Tibial artery (tissue), 4 donors: ENCODE data around the gene MIS18A.
"Not testable (repeated sequence)": the region's sequence is repeated elsewhere in the genome, so short reads cannot be mapped to it uniquely, and the experiment has no call there.

Source experiments
- DNase-seq, 2 donors: peaks; one replicate each; pipeline ENCODE4 v3.0.0-alpha.2; 2019
- H3K27ac ChIP-seq, 2 donors: fragments of 200-600 bp; sonication (generic) in 1 of 2; 1 replicate in 1 of 2; 2 replicates in 1 of 2; pipeline ENCODE4 v1.5.1; 2018 to 2019; ENCODE audit warnings: mild to moderate bottlenecking in 1 of 2
- H3K27me3 ChIP-seq, 2 donors: fragments of 200-600 bp; sonication (generic) in 1 of 2; one replicate each; pipeline versions ENCODE4 v1.5.1 to v1.6.0; 2016 to 2019
- H3K36me3 ChIP-seq, 3 donors: fragments of 200-600 bp; sonication (generic) in 2 of 3; one replicate each; pipeline ENCODE4 v1.5.1; 2016 to 2019; ENCODE audit warnings: mild to moderate bottlenecking in 2 of 3
- H3K4me1 ChIP-seq, 4 donors: fragments of 200-600 bp; sonication (generic) in 2 of 4; 1 replicate in 3 of 4; 2 replicates in 1 of 4; pipeline ENCODE4 v1.5.1; 2016 to 2019
- H3K4me3 ChIP-seq, 2 donors: fragments of 200-600 bp; sonication (generic) in 1 of 2; 1 replicate in 1 of 2; 2 replicates in 1 of 2; pipeline ENCODE4 v1.5.1; 2018 to 2019; ENCODE audit warnings: mild to moderate bottlenecking in 2 of 2
- H3K9me3 ChIP-seq, 3 donors: fragments of 200-600 bp; sonication (generic) in 1 of 3; one replicate each; pipeline ENCODE4 v1.5.1; 2016 to 2019
- intact Hi-C: fragments of 100-400 bp; cut with DNase I; formaldehyde crosslinking; loops from one replicate; pipeline ENCODE4 v1.15.0; 2023; ENCODE audit warnings: low total_unique reads
- TF ChIP-seq, protein P1 (sequence below), 2 experiments: fragments of 200-600 bp in 1 of 2; fragments of 450-650 bp in 1 of 2; IDR thresholded peaks; one replicate each; pipeline ENCODE4 v1.5.1; 2017 to 2019; ENCODE audit warnings: antibody characterized with exemption in 2 of 2, mild to moderate bottlenecking in 1 of 2, moderate library complexity in 1 of 2

Gene MIS18A

GRCh38 chr21:32279377-32279680 lies 480 bp upstream of the MIS18A start:
- H3K36me3 ChIP-seq = no peaks in the 10 kb centered on the region
- intact Hi-C loops = loop anchor here (10.0 kb wide), 1 partner anchor 545 kb away; the partner anchor contains the start of gene SCAF4
- no peaks in the 10 kb centered on the region for H3K27me3 ChIP-seq
- DNase-seq = no peak
- TF ChIP-seq, protein P1, sequence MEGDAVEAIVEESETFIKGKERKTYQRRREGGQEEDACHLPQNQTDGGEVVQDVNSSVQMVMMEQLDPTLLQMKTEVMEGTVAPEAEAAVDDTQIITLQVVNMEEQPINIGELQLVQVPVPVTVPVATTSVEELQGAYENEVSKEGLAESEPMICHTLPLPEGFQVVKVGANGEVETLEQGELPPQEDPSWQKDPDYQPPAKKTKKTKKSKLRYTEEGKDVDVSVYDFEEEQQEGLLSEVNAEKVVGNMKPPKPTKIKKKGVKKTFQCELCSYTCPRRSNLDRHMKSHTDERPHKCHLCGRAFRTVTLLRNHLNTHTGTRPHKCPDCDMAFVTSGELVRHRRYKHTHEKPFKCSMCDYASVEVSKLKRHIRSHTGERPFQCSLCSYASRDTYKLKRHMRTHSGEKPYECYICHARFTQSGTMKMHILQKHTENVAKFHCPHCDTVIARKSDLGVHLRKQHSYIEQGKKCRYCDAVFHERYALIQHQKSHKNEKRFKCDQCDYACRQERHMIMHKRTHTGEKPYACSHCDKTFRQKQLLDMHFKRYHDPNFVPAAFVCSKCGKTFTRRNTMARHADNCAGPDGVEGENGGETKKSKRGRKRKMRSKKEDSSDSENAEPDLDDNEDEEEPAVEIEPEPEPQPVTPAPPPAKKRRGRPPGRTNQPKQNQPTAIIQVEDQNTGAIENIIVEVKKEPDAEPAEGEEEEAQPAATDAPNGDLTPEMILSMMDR (IDR thresholded peaks at IDR 0.05) = no peak
- no peaks in the 10 kb centered on the region for H3K9me3 ChIP-seq
- peaks cover 0 to 22% (median 14%) of the 10 kb centered on the region in 4 donors for H3K4me1 ChIP-seq
- peak overlapping the region; percentile 64 to 73 for H3K27ac ChIP-seq
- H3K4me3 ChIP-seq = peak overlapping the region; percentile 68 to 97

DNA sequence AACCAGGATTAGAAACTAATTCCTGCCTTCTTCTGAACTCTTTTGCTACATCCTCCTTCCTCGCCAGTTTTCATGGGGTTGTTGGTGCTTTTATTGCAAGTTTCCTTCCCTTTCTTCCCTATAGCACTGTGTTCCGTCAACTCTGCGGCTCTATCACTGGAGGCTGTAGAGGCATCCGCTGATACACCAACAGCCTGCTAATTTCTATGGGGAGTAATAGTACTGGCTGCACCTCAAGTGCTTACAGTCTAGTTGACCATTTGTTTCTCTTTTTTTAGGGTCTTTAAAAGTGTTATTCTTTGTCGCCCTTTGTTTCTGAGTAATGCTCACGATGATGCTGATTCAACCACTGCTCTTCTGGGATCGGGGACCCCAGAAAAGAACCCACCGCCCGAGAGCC lies 746 bp downstream of the MIS18A start:
- H3K4me1 ChIP-seq = peaks cover 0 to 22% (median 14%) of the 10 kb centered on the region in 4 donors
- H3K36me3 ChIP-seq = peaks cover 0 to 3% (median 0%) of the 10 kb centered on the region in 3 donors
- peak overlapping the region; percentile 68 to 97 for H3K4me3 ChIP-seq
- H3K9me3 ChIP-seq = no peaks in the 10 kb centered on the region
- TF ChIP-seq, protein P1 (IDR thresholded peaks at IDR 0.05) = no peak
- no peaks in the 10 kb centered on the region for H3K27me3 ChIP-seq
- intact Hi-C loops = loop anchor here (10.0 kb wide), 1 partner anchor 543 kb away; the partner anchor contains the start of gene SCAF4
- H3K27ac ChIP-seq = peak overlapping the region in 1 of 2 donors; percentile 73
- no peak for DNase-seq

- Histone ChIP-seq H3K4me1 (peaks cover 0 to 22% (median 14%) of the 10 kb centered on the region in 4 donors), H3K4me3 (no peak overlapping the region), H3K36me3 (peaks cover 0 to 9% (median 8%) of the 10 kb centered on the region in 3 donors), H3K9me3 (no peaks in the 10 kb centered on the region), H3K27me3 (no peaks in the 10 kb centered on the region), H3K27ac (no peak overlapping the region)
- TF ChIP-seq, protein P1 (IDR thresholded peaks at IDR 0.05) = no peak
- intact Hi-C loops = loop anchor here (10.0 kb wide), 1 partner anchor 542 kb away; the partner anchor contains the start of gene SCAF4
- no peak for DNase-seq
These were observed 2.2 kb downstream of the MIS18A start for GRCh38 chr21:32276671-32277070.

DNA sequence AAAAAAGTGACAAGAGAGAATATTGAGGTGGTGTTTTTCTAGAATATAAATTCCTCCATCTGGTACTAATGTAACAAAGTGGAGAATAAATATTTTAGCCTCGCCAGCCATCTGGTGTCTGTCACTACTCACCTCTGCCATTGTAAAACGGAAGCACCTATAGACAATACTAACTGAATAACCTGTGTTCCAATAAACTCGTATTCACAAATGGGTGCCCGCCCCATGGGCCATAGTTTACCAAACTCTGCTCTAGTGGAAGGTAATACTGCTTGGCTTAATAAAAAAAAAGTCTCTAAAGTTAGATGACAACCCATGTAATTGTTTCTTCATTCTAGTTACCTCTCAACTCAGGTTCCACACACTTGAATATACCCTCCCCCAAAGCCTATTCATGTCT lies 8.1 kb downstream of the MIS18A start:
- Histone ChIP-seq H3K4me1 (no peaks in the 10 kb centered on the region), H3K4me3 (no peak overlapping the region), H3K9me3 (no peaks in the 10 kb centered on the region), H3K27ac (no peak overlapping the region), H3K27me3 (no peaks in the 10 kb centered on the region), H3K36me3 (peaks cover 13 to 40% (median 36%) of the 10 kb centered on the region in 3 donors)
- no peak for DNase-seq
- TF ChIP-seq, protein P1 (IDR thresholded peaks at IDR 0.05) = no peak
- intact Hi-C loops = loop anchor here (10.0 kb wide), 1 partner anchor 536 kb away; the partner anchor contains the start of gene SCAF4

- H3K27me3 ChIP-seq, H3K27ac ChIP-seq, H3K9me3 ChIP-seq, DNase-seq, H3K4me1 ChIP-seq, intact Hi-C loops, H3K4me3 ChIP-seq: not testable (repeated sequence)
- peaks cover 13 to 28% (median 25%) of the 10 kb centered on the region in 3 donors for H3K36me3 ChIP-seq
These were observed 13.5 kb downstream of the MIS18A start for GRCh38 chr21:32265321-32265720.

- Histone ChIP-seq H3K27me3 (no peaks in the 10 kb centered on the region), H3K4me3 (no peak overlapping the region), H3K27ac (no peak overlapping the region), H3K4me1 (peaks cover 0 to 17% (median 7%) of the 10 kb centered on the region in 4 donors), H3K36me3 (peaks cover 0 to 8% (median 7%) of the 10 kb centered on the region in 3 donors), H3K9me3 (no peaks in the 10 kb centered on the region)
- intact Hi-C loops = no loop called here
- TF ChIP-seq, protein P1 (IDR thresholded peaks at IDR 0.05) = no peak
- DNase-seq = no peak
These were observed 16.9 kb downstream of the MIS18A start for GRCh38 chr21:32261929-32262328.
